ENCODE measurements around the gene SKIC8. TPM values are rescaled to one million over a fixed set of nuclear protein-coding genes. Genes with fewer than 3 reads are reported as not detected.

The SKIC8 gene
- total RNA-seq, 4 donors from 2014 or later: 55.2 to 62.2 (median 59.4) TPM

DNA sequence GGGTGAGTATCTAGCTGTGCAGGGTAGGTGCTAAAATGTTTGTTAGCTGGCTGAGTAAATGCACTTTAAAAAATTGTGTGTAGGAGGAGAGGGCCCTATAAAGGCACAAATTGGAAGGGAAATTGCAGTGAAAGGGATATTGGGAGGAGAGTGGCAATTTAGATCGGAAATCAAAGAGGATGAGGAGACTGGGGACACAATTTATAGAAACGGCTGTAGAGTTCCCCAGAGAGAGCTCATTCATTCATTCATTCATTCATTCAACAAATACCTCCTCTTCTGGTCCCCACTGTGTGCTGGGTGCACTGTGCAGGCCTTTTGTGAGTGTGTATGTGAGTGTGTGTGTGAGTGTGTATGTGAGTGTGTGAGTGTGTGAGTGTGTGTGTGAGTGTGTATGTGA lies 32.6 kb downstream of the SKIC8 start:
- no peak for DNase-seq (ENCODE audit: low spot score in 2 of 2)
- 72 to 80% methylated on average over 2 of the region's 2 CpGs for WGBS, 2 donors
- TF ChIP-seq CTCF (IDR thresholded peaks at IDR 0.05) (no peak), POLR2A (IDR thresholded peaks at IDR 0.05) (no peak)
- intact Hi-C loops (cut with DNase I; ENCODE audit: low total_unique reads): no loop called here
- no peak overlapping the region for H3K4me3 ChIP-seq (ENCODE audit: low read depth, poor library complexity, severe bottlenecking)

DNA sequence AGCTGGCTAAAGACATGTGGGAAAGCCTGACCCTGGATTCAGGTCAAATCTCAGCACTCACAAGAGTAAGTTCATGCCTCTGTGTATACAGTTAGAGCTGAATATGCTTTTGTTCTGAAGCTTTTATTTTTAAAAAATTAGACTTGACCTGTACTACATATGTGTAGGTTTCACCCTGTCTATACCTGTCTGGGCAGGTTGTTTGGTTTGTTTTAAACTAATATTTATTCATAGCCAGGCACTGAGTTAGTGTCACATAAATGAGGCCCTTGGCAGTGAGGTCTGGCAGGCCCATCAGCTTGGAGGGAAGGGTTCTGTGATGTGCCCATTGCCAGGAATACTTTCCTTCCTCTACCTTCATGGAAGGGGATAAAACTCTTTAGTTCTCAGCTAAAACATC lies 33.2 kb downstream of the SKIC8 start:
- TF ChIP-seq CTCF (IDR thresholded peaks at IDR 0.05) (no peak), POLR2A (IDR thresholded peaks at IDR 0.05) (no peak)
- H3K4me3 ChIP-seq (ENCODE audit: low read depth, poor library complexity, severe bottlenecking): no peak overlapping the region
- no peak for DNase-seq (ENCODE audit: low spot score in 2 of 2)
- intact Hi-C loops (cut with DNase I; ENCODE audit: low total_unique reads): no loop called here

- intact Hi-C loops (cut with DNase I; ENCODE audit: low total_unique reads): no loop called here
- no peak for DNase-seq (ENCODE audit: low spot score in 2 of 2)
- no peak for TF ChIP-seq CTCF (IDR thresholded peaks at IDR 0.05)
- no peak for TF ChIP-seq POLR2A (IDR thresholded peaks at IDR 0.05)
- H3K4me3 ChIP-seq (ENCODE audit: low read depth, poor library complexity, severe bottlenecking): no peak overlapping the region
- 50 to 51% methylated on average over 9 of the region's 9 CpGs for WGBS, 2 donors
These were observed 33.6 kb downstream of the SKIC8 start for GRCh38 chr15:78265752-78266224.

- TF ChIP-seq POLR2A (IDR thresholded peaks at IDR 0.05) (no peak), CTCF (IDR thresholded peaks at IDR 0.05) (no peak)
- peak overlapping the region; percentile 58 for H3K4me3 ChIP-seq (ENCODE audit: low read depth, poor library complexity, severe bottlenecking)
- peak in 1 of 2 donors; percentile 88 for DNase-seq (ENCODE audit: low spot score in 2 of 2)
- WGBS, 2 donors: 37 to 45% methylated on average over 12 of the region's 12 CpGs
- intact Hi-C loops (cut with DNase I; ENCODE audit: low total_unique reads): no loop called here
These were observed 34.3 kb downstream of the SKIC8 start for GRCh38 chr15:78265137-78265460.

DNA sequence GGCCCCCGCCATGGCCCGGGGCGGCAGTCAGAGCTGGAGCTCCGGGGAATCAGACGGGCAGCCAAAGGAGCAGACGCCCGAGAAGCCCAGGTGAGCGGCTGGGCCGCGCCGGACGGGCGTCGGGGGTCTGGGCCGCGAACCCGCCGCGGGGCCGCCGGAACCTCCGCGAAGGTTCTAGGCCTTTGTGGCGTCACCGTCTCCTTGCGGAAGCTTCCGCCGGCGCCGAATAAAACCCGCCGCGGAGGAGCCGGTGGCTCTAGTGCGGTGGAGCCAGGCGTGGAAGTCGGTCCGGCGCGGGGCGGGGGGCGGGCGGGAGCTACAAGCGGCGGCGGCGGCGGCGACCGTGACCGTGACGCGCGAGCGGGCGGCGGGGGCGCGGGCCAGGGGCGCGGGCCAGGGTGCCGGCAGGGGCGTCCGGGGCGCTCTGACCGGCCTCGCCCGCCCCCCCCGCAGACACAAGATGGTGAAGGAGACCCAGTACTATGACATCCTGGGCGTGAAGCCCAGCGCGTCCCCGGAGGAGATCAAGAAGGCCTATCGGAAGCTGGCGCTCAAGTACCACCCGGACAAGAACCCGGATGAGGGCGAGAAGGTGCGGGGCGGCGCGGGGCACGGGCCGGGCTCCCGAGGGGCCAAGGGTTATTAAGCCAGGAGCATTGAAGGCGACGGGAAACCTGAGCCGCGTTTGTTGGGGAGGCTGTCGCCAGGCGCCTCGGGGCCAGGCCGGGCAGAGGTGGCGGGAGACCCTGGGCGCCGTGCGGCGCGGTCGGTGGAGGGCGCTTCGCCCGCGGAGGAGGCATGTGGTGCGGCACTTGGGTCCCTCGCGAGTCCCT lies 34.9 kb downstream of the SKIC8 start, which contains the start of gene DNAJA4:
Gene DNAJA4, plus strand, starts transcription at position 259 of the 833 bp plus-strand sequence. Its CDS starts 202 bp downstream, at position 461.
- TF ChIP-seq CTCF (IDR thresholded peaks at IDR 0.05) (no peak), POLR2A (IDR thresholded peaks at IDR 0.05) (no peak)
- intact Hi-C loops (cut with DNase I; ENCODE audit: low total_unique reads): no loop called here
- H3K4me3 ChIP-seq (ENCODE audit: low read depth, poor library complexity, severe bottlenecking): peak within 1 kb of the TSS; percentile 58
- 1% methylated on average over 71 to 74 of the region's 107 CpGs for WGBS, 2 donors
- peak; percentile 43 to 90 for DNase-seq (ENCODE audit: low spot score in 2 of 2)
